HG03565 (cell line): ENCODE measurements around the gene MOCOS.

ENCODE experiments used
- ATAC-seq: cut with Tn5 transposase; IDR thresholded peaks from one replicate; pipeline ENCODE4 v1.9.1; 2021; ENCODE audit warnings: mild to moderate bottlenecking, moderate library complexity; ENCODE audit not compliant: unreplicated experiment

The MOCOS gene

DNA sequence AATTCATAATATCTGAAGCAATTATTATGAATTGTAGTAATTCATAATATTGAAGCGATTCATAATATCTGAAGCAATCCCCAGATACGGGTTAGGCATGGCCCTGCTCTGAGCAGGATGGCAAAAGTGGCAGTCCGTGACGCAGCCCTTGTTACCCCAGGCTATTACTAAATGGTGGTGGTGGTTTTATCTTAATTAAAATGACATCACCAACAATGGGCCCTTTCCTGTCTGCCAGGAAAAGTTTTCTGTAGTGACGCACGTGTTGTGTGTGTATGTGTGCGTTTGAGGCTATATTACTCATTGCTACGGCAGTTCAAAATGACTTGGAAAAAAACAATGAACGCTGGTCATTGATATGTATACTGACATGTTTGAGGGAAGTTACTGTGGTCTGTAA is 10.6 kb upstream of the MOCOS start:
- ATAC-seq, result no peak

DNA sequence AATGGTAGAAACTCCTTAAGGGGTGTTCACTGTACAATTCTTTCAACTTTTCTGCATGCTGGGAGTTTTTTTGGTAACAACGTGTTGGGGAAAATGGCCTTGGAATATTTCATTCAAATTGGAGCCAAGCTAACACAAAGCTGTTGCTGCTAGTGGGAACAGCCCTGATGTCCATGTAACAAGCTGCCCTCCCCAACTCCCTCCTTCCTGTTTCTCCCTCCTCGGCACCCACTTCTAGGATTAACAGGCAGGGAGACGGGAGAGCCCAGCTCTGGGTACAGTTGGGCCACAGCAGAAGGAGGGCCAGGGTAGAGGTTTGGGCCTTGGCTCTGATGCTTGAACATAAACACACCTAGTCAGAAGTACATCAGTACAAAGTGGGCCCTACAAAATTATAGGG is 9.4 kb upstream of the MOCOS start:
- no peak for ATAC-seq

DNA sequence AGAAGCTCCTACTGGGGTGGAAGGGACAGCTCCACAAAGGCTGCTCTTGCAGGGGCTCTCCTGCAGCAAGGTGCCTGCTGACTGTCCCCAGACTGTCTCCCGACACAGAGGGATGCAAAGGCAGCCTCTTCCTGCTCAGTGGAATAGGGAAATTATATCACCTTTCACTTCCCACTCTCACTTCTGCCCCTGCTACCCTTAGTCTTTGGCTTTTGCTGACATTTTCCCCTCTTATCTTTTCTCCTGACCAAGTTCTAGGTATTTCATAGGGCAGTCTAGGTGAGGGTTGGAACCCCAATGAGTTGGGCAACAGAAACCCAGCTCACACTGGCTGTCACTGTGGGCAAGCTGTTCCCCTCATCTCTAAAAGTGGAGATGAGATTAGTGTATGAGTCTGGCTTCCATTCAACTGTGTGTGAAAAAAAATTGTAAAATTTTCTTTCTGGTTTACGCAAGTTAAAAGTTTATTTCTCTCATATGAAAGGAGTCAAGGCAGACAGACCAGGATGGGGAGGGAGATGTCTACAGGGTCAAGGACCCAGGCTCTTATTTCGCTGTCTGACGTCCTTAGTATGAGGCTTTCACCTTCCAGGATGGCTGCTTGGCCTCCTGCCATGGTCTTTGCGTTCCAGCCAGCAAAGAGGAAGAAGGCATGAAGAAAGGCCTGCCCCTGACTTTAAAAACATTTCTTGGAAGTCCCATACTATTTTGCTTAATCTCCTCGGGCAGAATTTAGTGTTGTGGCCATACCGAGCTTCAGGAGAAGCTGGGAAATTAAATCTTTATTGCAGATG is 7.5 kb upstream of the MOCOS start:
- no peak for ATAC-seq

DNA sequence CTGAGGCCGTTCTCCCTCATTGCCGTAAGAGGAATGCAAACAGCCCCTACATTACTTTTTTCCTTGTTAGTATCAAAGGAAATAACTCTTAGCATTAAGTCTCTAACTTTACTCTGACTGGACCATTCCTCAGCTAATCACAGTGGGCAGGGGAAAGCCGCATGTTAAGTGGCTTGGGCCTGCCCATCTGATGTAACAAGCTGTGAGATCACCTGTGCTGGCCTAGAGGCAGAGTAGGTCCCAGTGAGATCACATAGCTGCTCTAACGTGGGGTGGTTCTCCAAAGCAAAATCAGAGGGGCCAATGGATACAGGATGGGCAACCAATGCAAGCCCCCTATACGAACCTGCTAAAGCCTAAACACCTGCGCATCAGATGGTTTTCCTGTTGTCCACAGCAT is 5.9 kb upstream of the MOCOS start:
- ATAC-seq, result no peak

DNA sequence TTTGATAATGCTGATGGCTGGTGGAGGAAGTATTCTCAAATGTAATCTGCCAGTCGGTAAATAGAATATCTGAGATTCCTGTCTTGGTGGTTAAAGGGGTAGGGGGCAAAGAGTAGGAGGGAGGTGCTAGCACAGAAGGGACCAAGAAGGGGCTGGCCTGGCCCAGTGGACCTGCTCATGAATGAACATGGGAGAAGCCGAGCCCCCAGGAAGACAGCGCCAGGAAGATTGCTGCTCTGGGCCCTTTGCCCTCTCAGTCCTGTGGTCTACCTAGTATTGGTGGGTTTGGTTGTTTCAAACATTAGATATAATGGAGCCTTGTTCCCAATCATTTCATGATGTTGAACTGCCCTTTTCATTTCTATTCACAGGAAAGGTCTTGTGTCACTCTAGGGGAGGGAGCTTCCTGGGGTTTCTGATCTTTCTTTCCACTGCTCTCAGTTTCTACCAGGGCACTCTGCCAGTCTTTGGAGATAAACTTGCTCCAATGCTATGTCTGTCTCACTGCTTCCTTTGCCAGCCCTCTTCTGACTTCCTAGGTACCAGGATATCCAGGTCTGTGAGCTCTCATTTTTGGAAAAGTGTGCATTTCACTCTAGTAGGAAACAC is 5.3 kb upstream of the MOCOS start:
- ATAC-seq, result no peak

DNA sequence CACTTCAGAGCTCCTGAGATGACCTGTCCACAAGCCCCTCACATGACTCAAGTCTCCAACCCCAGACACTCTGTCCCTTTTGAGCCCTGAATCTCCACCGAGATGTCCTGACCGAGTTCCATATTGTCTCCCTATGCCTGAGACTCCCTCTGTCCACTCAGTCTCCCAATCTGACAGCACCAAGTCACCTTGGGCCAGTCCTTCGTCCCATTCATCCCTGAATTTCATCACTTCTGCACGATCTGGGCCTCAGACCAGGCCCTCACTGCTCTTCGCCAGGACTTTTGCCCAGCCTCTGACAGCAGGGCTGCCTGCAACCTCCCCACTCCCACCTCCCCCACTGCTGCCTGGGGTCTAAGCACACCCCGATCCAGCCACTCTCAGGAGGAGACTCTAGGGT is 4.3 kb upstream of the MOCOS start:
- no peak for ATAC-seq

DNA sequence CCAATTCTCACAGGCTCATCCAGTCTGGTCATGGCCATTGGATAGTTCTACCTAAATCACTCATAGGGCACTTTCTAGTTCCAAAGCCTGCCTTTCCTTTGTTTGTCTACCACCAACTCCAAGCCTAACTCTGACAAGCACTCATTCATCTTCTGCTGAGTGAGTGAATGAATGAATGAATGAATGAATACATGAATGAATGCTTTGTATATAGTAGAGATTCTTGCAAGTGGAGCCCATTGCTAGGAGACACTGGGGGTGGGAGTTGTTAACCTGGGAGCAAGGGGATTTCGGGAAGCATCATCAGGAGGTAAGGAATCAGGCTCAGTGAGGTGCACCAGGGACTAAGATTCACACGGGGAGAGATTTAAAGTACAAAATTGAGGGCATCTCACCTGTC is 3.3 kb upstream of the MOCOS start:
- no peak for ATAC-seq

DNA sequence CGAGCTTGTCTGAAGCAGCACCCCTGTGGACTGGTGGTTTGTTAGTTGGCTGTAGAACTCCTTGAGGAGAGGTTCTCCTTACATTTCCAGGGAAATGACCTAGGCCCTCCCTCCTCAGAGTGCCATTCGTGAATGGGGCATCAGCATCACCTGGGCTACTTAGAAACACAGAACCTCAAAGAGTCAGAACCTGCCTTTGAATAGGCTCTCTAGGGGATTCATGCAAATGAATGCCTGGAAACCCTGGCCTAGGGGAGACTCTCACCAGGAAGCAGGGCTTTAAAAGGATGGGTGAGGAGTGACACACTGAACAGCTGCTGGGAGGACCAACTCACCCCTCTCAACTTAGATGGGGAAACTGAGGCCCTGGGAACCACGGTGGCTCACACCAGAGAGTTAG is 2.1 kb upstream of the MOCOS start:
- ATAC-seq, result no peak

DNA sequence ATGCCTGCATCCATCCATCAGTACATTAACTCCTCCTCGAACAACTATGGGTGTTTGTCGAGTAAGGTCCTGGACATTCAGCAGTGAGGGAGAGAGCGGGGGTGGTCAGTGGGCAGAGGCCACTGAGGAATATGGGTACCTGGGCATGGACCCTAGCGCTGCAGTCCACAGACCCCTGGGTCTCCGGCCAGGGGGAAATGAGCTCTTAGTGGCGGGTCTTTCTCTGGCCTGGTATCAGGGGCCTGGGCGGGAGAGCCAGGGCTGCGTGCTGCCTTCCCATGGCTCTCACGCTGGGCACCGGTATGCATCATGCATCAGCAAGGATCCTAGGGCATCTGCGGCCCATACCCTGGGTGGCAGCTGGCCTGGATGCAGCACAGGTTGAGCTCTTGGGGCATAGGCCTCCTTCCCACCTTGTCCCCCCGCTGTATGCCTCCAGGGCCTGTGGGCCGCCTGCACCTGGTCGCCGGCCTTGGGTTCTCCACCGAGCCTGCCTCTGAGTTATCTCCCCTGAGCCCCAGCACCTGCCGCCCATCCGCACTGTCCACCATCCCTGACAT is 1.3 kb upstream of the MOCOS start:
- no peak for ATAC-seq

DNA sequence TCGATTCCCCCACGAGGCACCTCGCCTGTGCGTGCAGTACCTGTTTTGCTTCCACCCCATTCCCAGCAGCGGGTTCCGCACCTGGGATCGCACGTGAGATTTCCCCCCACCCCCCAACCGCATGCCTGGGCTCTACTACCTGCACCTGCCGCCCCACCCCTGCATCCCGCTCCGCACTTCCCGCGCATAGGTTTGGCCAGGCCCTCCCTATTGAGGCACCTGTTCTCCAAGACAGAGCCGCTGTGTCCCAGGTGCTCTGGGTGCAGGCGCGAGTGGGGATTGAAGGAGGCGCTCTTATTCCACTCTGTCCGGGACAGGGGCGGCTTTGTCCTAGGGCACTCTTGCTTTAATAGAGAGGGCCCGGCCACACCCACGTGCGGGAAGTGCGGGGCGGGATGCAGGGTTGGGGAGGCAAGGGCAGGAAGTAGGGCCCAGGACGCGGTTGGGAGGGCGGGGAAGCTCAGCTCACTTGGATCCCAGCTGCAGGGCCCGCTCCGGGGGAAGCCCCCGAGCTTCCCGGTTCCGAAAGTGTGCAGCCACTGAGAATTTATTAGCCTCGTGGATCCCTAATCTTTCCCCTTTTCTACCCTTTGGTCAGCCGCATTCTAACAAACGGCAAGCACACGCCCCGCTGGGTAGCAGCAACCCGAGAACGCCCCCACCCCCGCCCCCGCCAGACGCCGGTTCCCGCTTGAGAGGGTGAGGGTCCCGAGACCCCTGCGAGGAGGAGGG is 670 bp upstream of the MOCOS start:
- ATAC-seq, result no peak

DNA sequence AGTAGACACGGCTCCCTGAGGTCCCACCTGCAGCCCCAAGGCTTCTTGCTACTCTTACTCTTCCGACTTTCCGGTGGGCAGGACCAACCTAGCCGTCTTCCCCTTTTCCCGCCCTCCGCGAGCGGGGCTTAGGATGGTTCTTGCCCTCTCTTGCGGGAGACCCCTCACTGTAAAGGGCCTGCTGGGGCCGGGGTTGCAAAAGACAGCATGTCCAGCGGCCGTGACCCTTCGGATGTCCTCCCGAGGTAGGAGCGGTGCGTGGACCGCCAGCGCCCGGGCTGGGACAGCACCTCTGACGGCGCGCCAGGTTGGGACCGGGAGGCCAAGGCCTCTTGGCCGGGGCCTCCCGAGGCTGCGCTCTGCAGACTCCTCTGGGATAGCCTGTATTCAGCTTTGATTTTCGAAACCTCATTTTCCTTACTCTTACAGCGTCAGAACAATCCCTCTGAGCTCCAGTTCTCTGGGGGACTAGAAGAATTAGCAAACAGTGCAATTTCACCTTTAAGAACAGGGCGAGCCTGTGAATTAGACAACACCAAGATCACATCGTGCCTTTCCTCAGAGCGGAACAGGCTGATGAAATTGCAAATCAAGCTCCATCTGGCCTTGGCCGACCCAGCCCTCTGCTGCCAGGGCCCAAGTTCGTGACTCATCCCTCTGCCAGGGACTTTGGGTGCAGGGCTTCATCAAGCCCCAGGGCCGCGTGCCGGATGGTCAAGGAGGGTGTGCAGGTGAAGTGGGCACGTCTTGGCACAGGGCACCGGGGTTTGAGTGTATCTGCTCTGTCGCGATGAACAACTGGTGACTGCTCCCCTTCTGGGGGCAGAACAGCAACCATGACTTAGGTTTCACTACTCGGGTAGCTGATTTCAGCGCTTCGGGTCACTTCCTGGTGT is 777 bp downstream of the MOCOS start:
- peak; percentile 6 for ATAC-seq

DNA sequence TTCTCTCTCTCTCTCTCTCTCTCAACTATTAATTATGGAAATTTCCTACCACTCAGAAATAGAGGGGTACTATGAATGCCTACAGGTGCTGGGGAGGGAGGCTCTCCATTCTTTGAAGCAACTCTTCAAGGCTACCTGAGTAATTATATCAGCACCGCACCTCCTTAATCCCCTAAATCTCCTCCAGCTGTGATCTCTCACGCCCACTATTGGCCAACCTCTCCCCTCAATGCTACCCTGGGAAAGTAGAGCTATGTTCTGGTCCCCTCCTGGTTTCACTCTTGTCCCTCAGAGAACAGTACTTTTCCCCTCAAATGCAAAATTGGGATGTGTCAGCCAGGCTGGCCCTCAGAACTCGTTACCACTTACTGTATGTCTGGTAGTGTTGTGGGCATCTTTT is 1.6 kb downstream of the MOCOS start:
- ATAC-seq, result no peak

DNA sequence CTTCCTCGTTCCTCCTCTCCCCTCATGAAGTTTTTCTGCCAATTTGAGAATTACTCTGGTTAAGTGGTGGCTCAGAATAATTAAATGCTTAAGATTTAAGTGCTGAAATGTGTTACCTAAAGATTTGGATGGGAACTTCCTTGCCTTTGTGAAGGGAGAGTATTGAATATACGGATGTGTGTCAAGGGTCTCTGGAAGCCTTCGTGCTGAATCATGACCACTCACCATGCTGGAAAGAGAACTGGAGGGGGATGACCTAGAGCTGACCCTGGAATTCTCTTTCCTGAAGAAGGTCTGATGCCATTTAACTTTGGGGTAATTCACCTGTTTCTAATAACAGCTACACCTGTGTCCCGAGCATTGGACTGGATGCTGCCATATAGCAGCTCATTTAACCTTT is 2.2 kb downstream of the MOCOS start:
- no peak for ATAC-seq

DNA sequence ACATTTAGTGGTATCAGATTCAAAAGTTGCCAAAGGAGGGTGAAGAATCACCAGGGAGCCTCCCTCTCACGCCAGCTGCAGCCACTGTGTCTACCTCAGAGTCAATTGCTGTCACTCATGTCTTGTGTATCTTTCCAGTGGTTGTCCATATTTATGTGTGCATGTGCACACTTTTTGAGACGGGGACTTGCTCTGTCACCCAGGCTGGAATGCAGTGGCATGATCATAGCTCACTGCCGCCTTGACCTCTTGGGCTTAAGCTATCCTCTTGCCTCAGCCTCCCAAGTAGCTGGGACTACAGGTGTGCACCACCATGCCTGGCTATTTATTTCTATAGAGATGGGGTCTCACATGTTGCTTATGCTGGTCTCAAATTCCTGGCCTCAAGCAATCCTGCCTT is 4.0 kb downstream of the MOCOS start:
- ATAC-seq, result no peak

DNA sequence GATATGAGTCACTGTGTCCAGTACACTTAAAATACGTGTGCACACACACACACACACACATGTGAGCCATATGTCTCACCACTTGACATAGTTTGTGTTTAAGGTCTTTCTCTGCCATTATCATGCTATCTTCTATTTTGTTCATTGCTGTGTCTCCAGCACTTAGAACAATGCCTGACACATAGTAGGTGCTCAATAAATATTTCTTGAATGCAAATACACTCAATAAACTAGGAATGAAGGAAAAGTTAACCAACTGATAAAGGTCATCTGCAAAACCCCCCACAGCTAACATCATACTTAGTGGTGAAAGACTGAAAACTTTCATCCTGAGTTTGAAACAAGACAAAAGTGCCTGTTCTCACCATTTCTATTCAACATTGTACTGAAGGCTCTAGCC is 4.4 kb downstream of the MOCOS start:
- no peak for ATAC-seq

DNA sequence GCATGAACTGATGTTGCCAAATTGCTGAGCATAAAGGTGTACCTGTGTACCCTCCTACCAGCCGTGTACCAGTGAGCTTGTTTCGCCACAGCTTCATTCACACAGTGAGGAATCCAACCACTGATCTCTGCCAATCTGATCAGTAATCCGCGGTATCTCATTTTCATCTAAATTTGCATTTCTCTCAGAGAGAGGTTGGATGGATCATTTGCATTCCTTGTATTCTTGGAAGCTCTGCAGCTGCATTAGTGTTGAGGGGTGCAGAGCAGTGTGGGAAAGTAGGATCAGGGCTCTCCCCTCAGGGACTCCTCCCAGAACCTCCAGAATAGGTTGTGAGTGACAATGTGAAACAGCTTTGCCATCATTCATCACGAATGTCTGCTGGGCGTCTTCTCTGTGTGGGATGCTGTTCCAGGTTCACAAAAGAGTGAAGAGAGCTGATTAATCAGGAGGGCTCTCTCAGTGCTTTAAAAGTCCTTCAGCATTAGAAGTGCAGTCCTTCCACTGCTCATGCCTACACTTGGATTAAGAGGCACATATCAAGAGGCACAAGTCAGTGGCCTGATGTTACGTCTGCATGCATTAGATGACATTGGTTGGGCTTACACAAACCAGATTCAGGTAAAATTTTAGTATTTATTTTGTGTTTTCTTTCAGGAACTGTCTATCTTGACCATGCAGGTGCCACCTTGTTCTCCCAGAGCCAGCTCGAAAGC is 7.5 kb downstream of the MOCOS start:
- no peak for ATAC-seq

DNA sequence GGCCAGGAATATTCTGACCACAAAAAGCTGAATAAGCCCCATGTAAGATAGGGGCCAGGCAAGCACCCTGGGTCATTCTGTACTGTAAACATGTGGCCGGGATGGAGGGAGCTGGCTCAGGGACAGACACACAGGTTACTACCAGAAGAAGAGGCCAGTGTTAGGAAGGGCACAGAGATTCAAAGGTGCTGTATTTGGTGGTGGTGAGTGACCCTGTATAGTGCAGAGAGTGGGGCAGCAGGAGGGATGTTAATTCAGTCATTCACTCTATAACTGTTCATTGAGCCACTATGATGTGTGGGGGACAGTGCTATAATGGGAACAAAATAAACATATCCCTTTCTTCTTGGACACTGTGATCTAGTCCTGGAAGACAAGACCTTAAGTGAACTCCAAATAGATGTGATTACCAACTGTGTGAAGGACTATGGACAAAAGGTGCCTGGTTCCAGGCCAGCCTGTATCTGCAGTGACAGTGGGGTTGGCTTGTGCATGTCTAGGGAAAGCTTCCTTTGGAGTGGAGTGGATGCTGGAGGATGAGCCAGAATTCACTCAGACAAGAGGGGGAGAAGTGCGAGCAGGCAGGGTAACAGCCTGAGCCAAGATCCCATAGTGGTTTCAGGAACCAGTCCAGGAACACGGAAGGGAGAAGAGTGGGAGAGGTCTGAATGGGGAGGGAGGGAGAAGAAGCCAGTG is 8.3 kb downstream of the MOCOS start:
- no peak for ATAC-seq

DNA sequence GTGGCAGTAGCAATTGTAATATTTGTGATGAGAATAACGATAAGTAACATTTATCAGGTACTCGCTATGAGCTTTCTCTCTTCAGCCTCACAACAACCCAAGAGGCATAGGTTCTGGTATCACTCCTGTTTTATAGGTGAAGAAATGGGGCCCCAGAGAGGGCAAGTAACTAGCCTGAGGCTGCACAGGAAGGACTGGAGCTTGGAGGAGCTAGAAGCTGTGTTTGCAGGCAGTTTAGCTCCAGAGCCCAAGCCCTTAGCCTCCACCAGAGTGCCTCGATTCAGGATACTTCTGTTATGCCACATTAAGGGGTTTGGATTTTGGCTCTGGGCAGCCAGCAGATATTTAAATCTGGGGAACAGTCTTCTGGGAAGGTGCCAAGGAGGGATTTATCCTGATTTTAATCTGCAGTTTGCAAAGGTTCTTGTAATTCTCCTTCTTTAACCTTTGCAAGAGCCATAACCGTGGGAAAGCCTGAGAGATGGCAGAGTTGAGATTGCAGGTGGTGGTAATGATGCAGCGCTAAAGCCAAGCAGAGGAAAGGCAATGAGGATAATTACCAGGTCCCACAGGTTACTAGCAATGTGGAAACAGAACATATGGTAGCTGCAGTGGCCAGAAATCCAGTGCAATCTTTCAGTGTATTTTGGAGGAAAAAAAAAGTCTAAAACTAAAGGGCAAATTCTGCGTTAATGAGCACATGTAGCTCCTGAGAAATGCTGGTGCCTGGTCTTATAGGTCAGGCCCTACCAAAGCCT is 9.1 kb downstream of the MOCOS start:
- no peak for ATAC-seq
